SHP77 (cell line): Measurements from ENCODE around the gene SEMA3G.

Source experiments
- DNase-seq, 2 experiments: peaks; one replicate each; lab custom pipeline; 2025; lab: John Stamatoyannopoulos, UW

The SEMA3G gene

GRCh38 chr3:52408466-52408865 lies 36.4 kb downstream of the SEMA3G start:
- DNase-seq: no peak

- no peak for DNase-seq
These were observed 37.1 kb downstream of the SEMA3G start for GRCh38 chr3:52407779-52408178.

- DNase-seq: no peak
These were observed 38.0 kb downstream of the SEMA3G start for GRCh38 chr3:52406791-52407510.

- DNase-seq: no peak
These were observed 38.7 kb downstream of the SEMA3G start for GRCh38 chr3:52406231-52406661.

- DNase-seq: no peak
These were observed 39.2 kb downstream of the SEMA3G start for GRCh38 chr3:52405601-52406110.

GRCh38 chr3:52405066-52405465 lies 39.8 kb downstream of the SEMA3G start:
- no peak for DNase-seq

- DNase-seq: no peak
These were observed 40.5 kb downstream of the SEMA3G start for GRCh38 chr3:52404391-52404790.

- no peak for DNase-seq
These were observed 40.9 kb downstream of the SEMA3G start for GRCh38 chr3:52403955-52404354.

- DNase-seq: no peak
These were observed 41.5 kb downstream of the SEMA3G start for GRCh38 chr3:52403271-52403841.

GRCh38 chr3:52402706-52403270 lies 42.1 kb downstream of the SEMA3G start:
- no peak for DNase-seq

GRCh38 chr3:52402101-52402521 lies 42.8 kb downstream of the SEMA3G start:
- no peak for DNase-seq

GRCh38 chr3:52401551-52401950 lies 43.4 kb downstream of the SEMA3G start:
- DNase-seq: no peak

GRCh38 chr3:52401021-52401420 lies 43.9 kb downstream of the SEMA3G start:
- DNase-seq: no peak

GRCh38 chr3:52400275-52400793 lies 44.6 kb downstream of the SEMA3G start:
- no peak for DNase-seq

GRCh38 chr3:52399593-52399992 lies 45.3 kb downstream of the SEMA3G start:
- no peak for DNase-seq

- no peak for DNase-seq
These were observed 45.8 kb downstream of the SEMA3G start for GRCh38 chr3:52399131-52399530.

- no peak for DNase-seq
These were observed 46.2 kb downstream of the SEMA3G start for GRCh38 chr3:52398670-52399081.

- no peak for DNase-seq
These were observed 47.1 kb downstream of the SEMA3G start for GRCh38 chr3:52397676-52398399.

GRCh38 chr3:52396907-52397591 lies 47.9 kb downstream of the SEMA3G start:
- DNase-seq: no peak

GRCh38 chr3:52396011-52396906 lies 48.6 kb downstream of the SEMA3G start:
- no peak for DNase-seq

- DNase-seq: no peak
These were observed 49.4 kb downstream of the SEMA3G start for GRCh38 chr3:52395503-52395865.
